ENCODE measurements around the gene NKX3-2.

NKX3-2 gene

DNA sequence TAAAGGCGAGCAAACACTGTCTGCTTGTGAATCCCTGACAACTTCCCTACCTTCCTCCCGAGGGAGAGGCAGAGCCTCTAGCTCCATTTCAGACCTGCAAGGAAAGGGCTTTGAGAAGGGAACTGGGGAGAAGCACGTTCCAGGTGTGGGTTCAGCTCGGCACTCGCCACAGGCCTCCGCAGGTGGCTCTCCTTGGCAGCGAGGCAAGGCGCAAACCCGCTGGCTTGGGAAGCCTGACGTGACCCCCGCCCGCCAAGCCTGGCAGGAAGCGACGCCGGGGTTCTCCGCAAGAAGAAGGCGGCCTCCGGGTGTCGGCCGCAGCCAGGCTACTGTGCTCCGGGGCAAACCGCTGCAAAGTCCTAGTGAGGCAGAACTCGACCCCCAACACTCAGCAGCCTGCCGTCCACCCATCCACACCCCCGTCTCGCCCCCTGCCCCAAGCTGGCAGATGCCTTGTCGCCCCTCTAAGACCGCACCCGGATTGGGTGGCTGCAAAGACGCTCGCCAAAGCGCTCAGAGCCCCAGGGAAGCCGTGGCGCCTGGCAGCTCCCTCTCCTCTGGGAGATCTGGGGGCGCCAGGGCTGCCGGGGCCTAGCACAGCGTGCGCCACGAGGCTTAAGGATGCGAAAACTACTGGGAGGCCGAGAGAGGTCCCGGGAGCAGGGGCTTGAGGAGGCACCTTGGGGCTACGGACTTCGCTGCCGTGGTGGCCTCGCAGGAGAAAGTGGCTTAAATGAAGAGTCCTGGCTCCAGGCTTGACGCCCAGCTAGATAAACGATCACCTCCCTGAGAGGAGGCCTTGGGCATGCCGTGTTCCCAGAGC, 21.8 kb downstream of the NKX3-2 start:
- H3K4me1 ChIP-seq (ENCODE audit: control insufficient read depth, insufficient read depth, low read length, unreplicated experiment), result no peaks in the 10 kb centered on the region
- H3K4me3 ChIP-seq (ENCODE audit: low read depth, low read length), result no peak overlapping the region
- no peaks in the 10 kb centered on the region for H3K79me2 ChIP-seq (ENCODE audit: control insufficient read depth, insufficient read depth, low read length, unreplicated experiment)
- no peaks in the 10 kb centered on the region for H3K36me3 ChIP-seq (ENCODE audit: insufficient read depth, low read length)
- H3K27ac ChIP-seq (ENCODE audit: low read depth, low read length), result no peak overlapping the region
- no peak overlapping the region for H2AFZ ChIP-seq (ENCODE audit: low read length, unreplicated experiment)
- peaks cover 67% of the 10 kb centered on the region for H3K27me3 ChIP-seq (ENCODE audit: insufficient read depth, low read length)

DNA sequence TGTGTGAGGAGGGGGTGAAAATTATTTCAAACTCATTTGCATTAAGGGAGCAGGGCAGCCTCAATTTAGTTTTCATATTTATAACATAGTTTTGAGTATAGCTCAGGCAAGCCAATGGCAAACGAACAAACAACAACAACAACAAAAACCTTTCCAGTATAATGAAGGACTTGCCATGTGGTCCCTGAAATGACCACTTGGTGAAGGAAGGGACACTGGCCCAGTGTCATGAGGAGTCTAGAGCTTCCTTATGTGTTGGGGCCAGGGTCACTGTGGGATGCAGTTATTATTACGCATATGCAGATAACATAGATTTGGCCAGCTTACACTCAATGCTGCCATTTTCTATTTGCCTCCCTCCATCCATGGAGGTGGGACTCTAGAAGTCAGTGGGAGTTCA, 23.3 kb downstream of the NKX3-2 start:
- Histone ChIP-seq H3K27me3 (ENCODE audit: insufficient read depth, low read length) (peaks cover 59% of the 10 kb centered on the region), H3K27ac (ENCODE audit: low read depth, low read length) (no peak overlapping the region), H3K79me2 (ENCODE audit: control insufficient read depth, insufficient read depth, low read length, unreplicated experiment) (no peaks in the 10 kb centered on the region), H3K4me3 (ENCODE audit: low read depth, low read length) (no peak overlapping the region), H3K36me3 (ENCODE audit: insufficient read depth, low read length) (no peaks in the 10 kb centered on the region), H3K4me1 (ENCODE audit: control insufficient read depth, insufficient read depth, low read length, unreplicated experiment) (no peaks in the 10 kb centered on the region), H2AFZ (ENCODE audit: low read length, unreplicated experiment) (no peak overlapping the region)

DNA sequence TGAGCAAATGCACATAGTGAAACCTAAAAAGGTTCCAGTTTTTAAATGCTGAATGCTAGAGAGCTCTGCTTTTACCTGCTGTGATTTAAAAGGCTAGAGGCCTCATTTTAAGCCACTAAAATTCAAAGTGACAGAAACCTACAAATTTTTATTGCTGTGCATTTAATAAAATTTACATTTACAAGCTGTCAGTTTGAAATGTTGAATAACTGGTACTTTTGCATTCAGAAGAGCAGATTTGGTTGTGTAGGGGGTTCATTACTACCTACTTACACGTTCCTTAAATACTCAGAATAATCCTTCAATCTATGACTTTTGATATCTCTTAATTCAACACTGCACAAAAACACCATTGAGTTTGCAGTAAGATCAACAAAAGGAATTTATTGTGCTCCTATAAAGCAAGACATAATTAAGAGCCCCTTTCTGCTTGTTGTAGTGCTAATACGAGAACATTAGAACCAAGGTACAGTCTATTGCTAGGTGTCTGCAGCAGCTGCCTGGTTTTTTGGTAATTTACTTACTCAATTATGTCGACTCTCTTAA, 27.9 kb downstream of the NKX3-2 start:
- Histone ChIP-seq H3K4me1 (ENCODE audit: control insufficient read depth, insufficient read depth, low read length, unreplicated experiment) (no peaks in the 10 kb centered on the region), H3K79me2 (ENCODE audit: control insufficient read depth, insufficient read depth, low read length, unreplicated experiment) (no peaks in the 10 kb centered on the region), H3K27ac (ENCODE audit: low read depth, low read length) (no peak overlapping the region), H3K36me3 (ENCODE audit: insufficient read depth, low read length) (no peaks in the 10 kb centered on the region), H3K4me3 (ENCODE audit: low read depth, low read length) (no peak overlapping the region), H3K27me3 (ENCODE audit: insufficient read depth, low read length) (peaks cover 38% of the 10 kb centered on the region), H2AFZ (ENCODE audit: low read length, unreplicated experiment) (no peak overlapping the region)

DNA sequence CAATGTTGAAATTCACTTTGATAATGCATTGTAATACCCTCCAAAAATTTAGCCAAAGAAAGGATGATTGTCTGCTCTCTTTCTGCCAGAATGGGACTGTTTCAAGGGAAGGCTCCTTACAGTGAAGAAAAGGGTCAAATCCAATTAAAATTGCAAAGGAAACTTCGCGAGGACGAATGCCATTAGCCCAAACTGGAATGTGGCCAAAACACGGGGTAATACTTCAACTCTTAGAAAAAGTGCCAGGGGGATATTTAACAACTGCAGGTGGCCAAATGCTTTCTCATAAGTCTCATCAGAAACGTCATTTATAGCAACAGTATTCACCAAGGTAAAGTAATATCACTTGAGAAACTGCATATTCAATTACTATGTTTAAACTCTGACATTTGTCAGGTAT, 29.0 kb downstream of the NKX3-2 start:
- H3K27ac ChIP-seq (ENCODE audit: low read depth, low read length), result no peak overlapping the region
- peaks cover 34% of the 10 kb centered on the region for H3K27me3 ChIP-seq (ENCODE audit: insufficient read depth, low read length)
- H3K4me3 ChIP-seq (ENCODE audit: low read depth, low read length), result no peak overlapping the region
- H3K36me3 ChIP-seq (ENCODE audit: insufficient read depth, low read length), result no peaks in the 10 kb centered on the region
- no peak overlapping the region for H2AFZ ChIP-seq (ENCODE audit: low read length, unreplicated experiment)
- H3K4me1 ChIP-seq (ENCODE audit: control insufficient read depth, insufficient read depth, low read length, unreplicated experiment), result no peaks in the 10 kb centered on the region
- H3K79me2 ChIP-seq (ENCODE audit: control insufficient read depth, insufficient read depth, low read length, unreplicated experiment), result no peaks in the 10 kb centered on the region

DNA sequence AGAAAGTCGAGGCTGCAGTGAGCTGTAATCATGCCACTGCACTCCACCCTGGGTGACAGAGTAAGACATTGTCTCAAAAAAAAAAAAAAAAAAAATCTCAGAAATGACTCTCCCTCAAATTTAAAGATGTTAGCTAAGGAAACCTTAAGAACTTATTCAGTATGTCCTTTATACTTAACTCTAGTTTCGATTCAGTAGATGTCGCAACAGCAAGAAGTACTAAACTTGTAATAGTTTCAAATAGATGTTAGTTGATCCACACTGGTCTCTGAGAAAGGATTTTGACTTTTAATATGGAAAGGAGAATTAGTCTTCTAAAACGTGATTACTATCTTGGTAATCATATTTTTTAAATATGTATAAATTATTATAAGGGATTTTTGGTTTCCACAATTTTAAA, 29.6 kb downstream of the NKX3-2 start:
- Histone ChIP-seq H3K4me3 (ENCODE audit: low read depth, low read length) (no peak overlapping the region), H3K4me1 (ENCODE audit: control insufficient read depth, insufficient read depth, low read length, unreplicated experiment) (no peaks in the 10 kb centered on the region), H3K79me2 (ENCODE audit: control insufficient read depth, insufficient read depth, low read length, unreplicated experiment) (no peaks in the 10 kb centered on the region), H3K27me3 (ENCODE audit: insufficient read depth, low read length) (peaks cover 32% of the 10 kb centered on the region), H2AFZ (ENCODE audit: low read length, unreplicated experiment) (no peak overlapping the region), H3K36me3 (ENCODE audit: insufficient read depth, low read length) (no peaks in the 10 kb centered on the region), H3K27ac (ENCODE audit: low read depth, low read length) (no peak overlapping the region)

DNA sequence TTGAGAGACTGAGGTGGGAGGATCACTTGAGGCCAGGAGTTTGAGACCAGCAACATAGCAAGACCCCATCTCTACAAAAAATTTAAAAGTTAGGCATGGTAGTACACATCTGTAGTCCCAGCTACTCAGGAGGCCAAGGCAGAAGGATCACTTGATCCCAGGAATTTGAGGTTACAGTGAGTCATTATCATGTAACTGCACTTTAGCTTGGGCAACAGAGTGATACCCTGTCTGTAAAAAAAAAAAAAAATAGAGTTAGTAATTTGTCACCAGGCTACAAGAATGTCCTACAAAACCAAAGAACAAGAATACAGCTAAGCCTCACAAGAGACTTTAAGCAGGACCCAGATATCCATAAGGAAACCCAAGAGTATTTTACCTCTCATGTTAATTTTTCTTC, 33.2 kb downstream of the NKX3-2 start:
- no peaks in the 10 kb centered on the region for H3K79me2 ChIP-seq (ENCODE audit: control insufficient read depth, insufficient read depth, low read length, unreplicated experiment)
- H3K4me3 ChIP-seq (ENCODE audit: low read depth, low read length), result no peak overlapping the region
- no peak overlapping the region for H2AFZ ChIP-seq (ENCODE audit: low read length, unreplicated experiment)
- no peaks in the 10 kb centered on the region for H3K36me3 ChIP-seq (ENCODE audit: insufficient read depth, low read length)
- no peak overlapping the region for H3K27ac ChIP-seq (ENCODE audit: low read depth, low read length)
- peaks cover 32% of the 10 kb centered on the region for H3K27me3 ChIP-seq (ENCODE audit: insufficient read depth, low read length)
- H3K4me1 ChIP-seq (ENCODE audit: control insufficient read depth, insufficient read depth, low read length, unreplicated experiment), result no peaks in the 10 kb centered on the region

DNA sequence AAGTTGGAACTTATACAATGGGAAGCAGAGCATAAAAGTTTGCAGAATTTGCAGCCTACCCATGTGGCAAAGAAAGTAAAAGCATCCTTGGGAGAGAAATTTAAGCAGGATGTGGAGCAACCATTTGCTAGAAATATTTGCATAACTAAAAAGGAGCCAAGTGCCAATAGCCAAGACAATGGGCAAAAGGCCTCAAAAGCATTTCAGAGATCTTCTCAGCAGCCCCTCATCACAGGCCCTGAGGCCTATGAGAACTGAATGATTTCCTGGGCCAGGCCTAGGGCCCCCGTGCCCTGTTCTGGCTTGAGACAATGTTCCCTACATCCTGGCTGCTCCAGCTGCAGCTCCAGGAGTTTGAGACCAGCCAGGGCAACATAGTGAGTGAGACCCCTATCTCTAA, 34.9 kb downstream of the NKX3-2 start:
- no peaks in the 10 kb centered on the region for H3K36me3 ChIP-seq (ENCODE audit: insufficient read depth, low read length)
- H3K27me3 ChIP-seq (ENCODE audit: insufficient read depth, low read length), result peaks cover 29% of the 10 kb centered on the region
- no peak overlapping the region for H3K27ac ChIP-seq (ENCODE audit: low read depth, low read length)
- H2AFZ ChIP-seq (ENCODE audit: low read length, unreplicated experiment), result no peak overlapping the region
- no peak overlapping the region for H3K4me3 ChIP-seq (ENCODE audit: low read depth, low read length)
- H3K79me2 ChIP-seq (ENCODE audit: control insufficient read depth, insufficient read depth, low read length, unreplicated experiment), result no peaks in the 10 kb centered on the region
- no peaks in the 10 kb centered on the region for H3K4me1 ChIP-seq (ENCODE audit: control insufficient read depth, insufficient read depth, low read length, unreplicated experiment)

DNA sequence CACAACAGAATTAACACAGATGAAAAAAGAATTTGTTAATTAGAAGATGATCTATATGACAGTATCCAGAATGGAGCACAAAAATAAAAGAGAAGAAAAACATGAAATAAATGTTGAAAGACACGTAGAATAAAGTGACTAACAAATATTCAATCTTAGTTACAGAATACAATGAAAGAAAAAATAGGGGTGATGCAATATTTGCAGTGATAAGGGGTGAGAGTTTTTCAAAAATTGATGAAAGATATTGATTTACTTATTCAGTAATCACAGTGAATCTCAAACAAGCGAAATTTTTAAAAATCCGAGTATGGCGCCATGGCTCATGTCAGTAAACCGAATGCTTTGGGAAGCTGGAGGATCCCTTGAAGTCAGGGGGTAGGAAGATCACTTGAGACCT, 39.9 kb downstream of the NKX3-2 start:
- no peaks in the 10 kb centered on the region for H3K79me2 ChIP-seq (ENCODE audit: control insufficient read depth, insufficient read depth, low read length, unreplicated experiment)
- peaks cover 46% of the 10 kb centered on the region for H3K27me3 ChIP-seq (ENCODE audit: insufficient read depth, low read length)
- no peaks in the 10 kb centered on the region for H3K36me3 ChIP-seq (ENCODE audit: insufficient read depth, low read length)

DNA sequence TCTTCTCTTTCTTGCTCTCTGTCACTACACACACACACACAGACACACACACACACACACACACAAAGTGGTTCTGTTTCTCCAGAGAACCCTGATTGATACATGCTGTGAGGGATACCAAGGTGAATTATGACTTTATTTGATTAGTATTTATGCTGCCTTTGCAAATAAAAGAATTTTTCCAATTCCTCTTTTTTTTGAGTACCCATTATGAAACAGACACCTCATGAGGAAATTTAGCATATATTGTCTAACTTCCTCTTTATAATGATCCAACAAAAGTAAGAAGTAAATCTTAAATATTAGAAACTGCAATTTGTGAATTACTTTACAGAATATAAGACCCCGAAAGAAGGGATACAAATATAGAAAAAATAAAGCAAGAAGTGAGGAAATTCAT, 45.8 kb downstream of the NKX3-2 start:
- H3K36me3 ChIP-seq (ENCODE audit: insufficient read depth, low read length), result no peaks in the 10 kb centered on the region
- H3K27ac ChIP-seq (ENCODE audit: low read depth, low read length), result no peak overlapping the region
- no peaks in the 10 kb centered on the region for H3K4me1 ChIP-seq (ENCODE audit: control insufficient read depth, insufficient read depth, low read length, unreplicated experiment)
- no peak overlapping the region for H3K4me3 ChIP-seq (ENCODE audit: low read depth, low read length)
- H3K79me2 ChIP-seq (ENCODE audit: control insufficient read depth, insufficient read depth, low read length, unreplicated experiment), result no peaks in the 10 kb centered on the region
- H3K27me3 ChIP-seq (ENCODE audit: insufficient read depth, low read length), result peaks cover 72% of the 10 kb centered on the region
- H2AFZ ChIP-seq (ENCODE audit: low read length, unreplicated experiment), result no peak overlapping the region

More for the DNA sequence above, 39.9 kb downstream of the NKX3-2 start:
- H2AFZ ChIP-seq (ENCODE audit: low read length, unreplicated experiment), result no peak overlapping the region
- H3K4me1 ChIP-seq (ENCODE audit: control insufficient read depth, insufficient read depth, low read length, unreplicated experiment), result no peaks in the 10 kb centered on the region
- H3K4me3 ChIP-seq (ENCODE audit: low read depth, low read length), result no peak overlapping the region
- H3K27ac ChIP-seq (ENCODE audit: low read depth, low read length), result no peak overlapping the region

DNA sequence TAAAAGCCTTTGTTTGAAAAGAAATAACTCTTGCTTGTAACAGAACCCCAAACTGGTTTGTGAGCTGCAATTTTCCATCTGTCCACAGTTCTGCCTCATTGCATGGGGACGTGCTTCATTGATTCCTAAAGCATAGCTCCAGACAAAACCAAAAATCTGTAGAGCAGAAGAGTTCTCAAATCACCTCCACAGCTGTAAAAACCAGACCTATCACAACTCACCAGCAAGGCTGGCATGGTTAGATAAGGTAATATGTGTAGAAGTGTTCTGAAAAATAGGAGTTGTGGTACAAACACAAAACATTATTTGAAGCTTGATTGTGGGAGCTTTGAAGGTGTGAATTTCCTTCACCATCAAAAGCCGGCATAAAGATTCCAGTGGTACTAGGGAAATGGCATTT, 47.7 kb downstream of the NKX3-2 start:
- H3K4me3 ChIP-seq (ENCODE audit: low read depth, low read length), result no peak overlapping the region
- no peaks in the 10 kb centered on the region for H3K36me3 ChIP-seq (ENCODE audit: insufficient read depth, low read length)
- H3K4me1 ChIP-seq (ENCODE audit: control insufficient read depth, insufficient read depth, low read length, unreplicated experiment), result no peaks in the 10 kb centered on the region
- no peak overlapping the region for H2AFZ ChIP-seq (ENCODE audit: low read length, unreplicated experiment)
- H3K27ac ChIP-seq (ENCODE audit: low read depth, low read length), result no peak overlapping the region
- H3K79me2 ChIP-seq (ENCODE audit: control insufficient read depth, insufficient read depth, low read length, unreplicated experiment), result no peaks in the 10 kb centered on the region
- peaks cover 65% of the 10 kb centered on the region for H3K27me3 ChIP-seq (ENCODE audit: insufficient read depth, low read length)

DNA sequence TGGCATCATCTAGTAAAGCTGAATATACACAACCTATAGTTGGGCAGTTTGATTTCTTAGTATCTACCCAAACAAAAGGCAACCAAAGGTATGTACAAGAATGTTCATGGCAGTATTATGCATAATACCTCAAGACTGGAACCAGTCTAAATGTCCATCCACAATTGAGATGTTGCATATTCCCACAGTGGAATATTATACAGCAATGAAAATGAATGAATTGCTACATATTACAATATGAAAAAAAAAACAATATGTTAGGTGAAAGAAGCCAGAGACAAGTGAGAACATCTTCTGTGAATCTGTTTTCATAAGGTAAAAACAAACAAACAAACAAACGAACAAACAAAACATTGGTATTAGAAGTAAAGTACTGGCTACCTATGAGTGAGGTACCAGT, 48.6 kb downstream of the NKX3-2 start:
- Histone ChIP-seq H3K4me1 (ENCODE audit: control insufficient read depth, insufficient read depth, low read length, unreplicated experiment) (no peaks in the 10 kb centered on the region), H3K36me3 (ENCODE audit: insufficient read depth, low read length) (no peaks in the 10 kb centered on the region), H3K27ac (ENCODE audit: low read depth, low read length) (no peak overlapping the region), H3K79me2 (ENCODE audit: control insufficient read depth, insufficient read depth, low read length, unreplicated experiment) (no peaks in the 10 kb centered on the region), H3K4me3 (ENCODE audit: low read depth, low read length) (no peak overlapping the region), H3K27me3 (ENCODE audit: insufficient read depth, low read length) (peaks cover 60% of the 10 kb centered on the region), H2AFZ (ENCODE audit: low read length, unreplicated experiment) (no peak overlapping the region)

Measured in ACC112 (cell line).